Measurements from ENCODE around the gene GPATCH1. TPM values are rescaled to one million over a fixed set of nuclear protein-coding genes. Genes with fewer than 3 reads are reported as not detected.

GPATCH1 gene
- total RNA-seq, 1 experiment from 2014 or later = 7.8 TPM

- no peaks in the 10 kb centered on the region for H3K9me3 ChIP-seq (ENCODE audit: control insufficient read depth in 1 of 2, insufficient read depth in 1 of 2, low read depth in 1 of 2, low read length in 2 of 2)
- ChIA-PET POLR2A (interaction anchor here (1.7 kb wide), 1 partner anchor 19 kb away, joined by 7 read pairs; no protein-coding TSS in a partner anchor), CTCF (no interaction called here), RAD21 (ENCODE audit: low non-redundant PET in 1 of 2, low total read pairs in 2 of 2, uncharacterized antibody in 2 of 2, unreplicated experiment in 2 of 2) (no interaction called here)
- H3K36me3 ChIP-seq (ENCODE audit: control insufficient read depth in 1 of 2, insufficient read depth in 2 of 2, low read length in 2 of 2) = no peaks in the 10 kb centered on the region
- H4K20me1 ChIP-seq (ENCODE audit: insufficient read depth) = no peaks in the 10 kb centered on the region; the same call in 1 of the 2 replicates
- H2AFZ ChIP-seq (ENCODE audit: low read depth, low read length, poor library complexity, severe bottlenecking) = no peak overlapping the region
- H3K79me2 ChIP-seq (ENCODE audit: insufficient read depth, low read length) = peaks cover 28% of the 10 kb centered on the region
- ATAC-seq (no peak), DNase-seq (ENCODE audit: low read depth, low spot score) (no peak)
- no TSS peak for BruUV-seq (replicated peaks)
- no peak overlapping the region for H3K4me3 ChIP-seq (replicated peaks in 1 of 2; ENCODE audit: low read depth in 1 of 2, low read length in 2 of 2)
- no peak overlapping the region for H3K9ac ChIP-seq (ENCODE audit: low read length)
- TF ChIP-seq ZFX (IDR thresholded peaks at IDR 0.05) (no peak), EZH2 (IDR thresholded peaks at IDR 0.05) (no peak), SRF (IDR thresholded peaks at IDR 0.05; ENCODE audit: low read depth) (no peak), FOSL1 (IDR thresholded peaks at IDR 0.05; ENCODE audit: low read depth) (no peak), EZH2phosphoT487 (IDR thresholded peaks at IDR 0.05; ENCODE audit: borderline replicate concordance) (no peak), ZNF274 (IDR thresholded peaks at IDR 0.05; ENCODE audit: low read depth, low read length) (no peak), RAD21 (IDR thresholded peaks at IDR 0.05; ENCODE audit: low read depth) (no peak)
- TF ChIP-seq, protein P1, sequence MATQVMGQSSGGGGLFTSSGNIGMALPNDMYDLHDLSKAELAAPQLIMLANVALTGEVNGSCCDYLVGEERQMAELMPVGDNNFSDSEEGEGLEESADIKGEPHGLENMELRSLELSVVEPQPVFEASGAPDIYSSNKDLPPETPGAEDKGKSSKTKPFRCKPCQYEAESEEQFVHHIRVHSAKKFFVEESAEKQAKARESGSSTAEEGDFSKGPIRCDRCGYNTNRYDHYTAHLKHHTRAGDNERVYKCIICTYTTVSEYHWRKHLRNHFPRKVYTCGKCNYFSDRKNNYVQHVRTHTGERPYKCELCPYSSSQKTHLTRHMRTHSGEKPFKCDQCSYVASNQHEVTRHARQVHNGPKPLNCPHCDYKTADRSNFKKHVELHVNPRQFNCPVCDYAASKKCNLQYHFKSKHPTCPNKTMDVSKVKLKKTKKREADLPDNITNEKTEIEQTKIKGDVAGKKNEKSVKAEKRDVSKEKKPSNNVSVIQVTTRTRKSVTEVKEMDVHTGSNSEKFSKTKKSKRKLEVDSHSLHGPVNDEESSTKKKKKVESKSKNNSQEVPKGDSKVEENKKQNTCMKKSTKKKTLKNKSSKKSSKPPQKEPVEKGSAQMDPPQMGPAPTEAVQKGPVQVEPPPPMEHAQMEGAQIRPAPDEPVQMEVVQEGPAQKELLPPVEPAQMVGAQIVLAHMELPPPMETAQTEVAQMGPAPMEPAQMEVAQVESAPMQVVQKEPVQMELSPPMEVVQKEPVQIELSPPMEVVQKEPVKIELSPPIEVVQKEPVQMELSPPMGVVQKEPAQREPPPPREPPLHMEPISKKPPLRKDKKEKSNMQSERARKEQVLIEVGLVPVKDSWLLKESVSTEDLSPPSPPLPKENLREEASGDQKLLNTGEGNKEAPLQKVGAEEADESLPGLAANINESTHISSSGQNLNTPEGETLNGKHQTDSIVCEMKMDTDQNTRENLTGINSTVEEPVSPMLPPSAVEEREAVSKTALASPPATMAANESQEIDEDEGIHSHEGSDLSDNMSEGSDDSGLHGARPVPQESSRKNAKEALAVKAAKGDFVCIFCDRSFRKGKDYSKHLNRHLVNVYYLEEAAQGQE (IDR thresholded peaks at IDR 0.05; ENCODE audit: low read depth) = no peak
- no peak overlapping the region for H3K27ac ChIP-seq (ENCODE audit: low read depth, low read length)
- intact Hi-C loops (cut with micrococcal nuclease) = no loop called here
- no peaks in the 10 kb centered on the region for H3K9me2 ChIP-seq (ENCODE audit: insufficient read depth)
- H3K27me3 ChIP-seq (ENCODE audit: insufficient read depth, low read length) = no peaks in the 10 kb centered on the region
- no peak overlapping the region for H3K4me2 ChIP-seq (ENCODE audit: low read length)
- H3K4me1 ChIP-seq (ENCODE audit: control insufficient read depth in 1 of 2, insufficient read depth in 2 of 2, low read length in 2 of 2) = peaks cover 24 to 48% of the 10 kb centered on the region in 2 experiments
Observed at GRCh38 chr19:33066543-33066942, 14.4 kb upstream of the GPATCH1 start.
